Occipital lobe (tissue), 2 donors: ENCODE results near the gene SULF2. TPM values are rescaled to one million over a fixed set of nuclear protein-coding genes. Genes with fewer than 3 reads are reported as not detected.
A peak's percentile ranks its signal among the peaks of the same experiment; 100 is the strongest.

Source experiments
- DNase-seq: peaks from one replicate; lab custom pipeline; 2025; lab: John Stamatoyannopoulos, UW
- total RNA-seq: library from RNA; depleted of rRNA; stranded (reverse); fragments of >200 nt; gene quantifications from one replicate; pipeline ENCODE4 v1.2.3, GENCODE V29; 2014

Gene SULF2
- total RNA-seq, 1 donor from 2014 or later: 9.4 TPM

GRCh38 chr20:47762699-47763268 is 22.5 kb downstream of the SULF2 start:
- DNase-seq: no peak

- no peak for DNase-seq
These were observed 23.7 kb downstream of the SULF2 start for GRCh38 chr20:47761482-47762047.

- no peak for DNase-seq
These were observed 24.4 kb downstream of the SULF2 start for GRCh38 chr20:47760686-47761481.

- DNase-seq: no peak
These were observed 26.5 kb downstream of the SULF2 start for GRCh38 chr20:47758517-47759450.

DNA sequence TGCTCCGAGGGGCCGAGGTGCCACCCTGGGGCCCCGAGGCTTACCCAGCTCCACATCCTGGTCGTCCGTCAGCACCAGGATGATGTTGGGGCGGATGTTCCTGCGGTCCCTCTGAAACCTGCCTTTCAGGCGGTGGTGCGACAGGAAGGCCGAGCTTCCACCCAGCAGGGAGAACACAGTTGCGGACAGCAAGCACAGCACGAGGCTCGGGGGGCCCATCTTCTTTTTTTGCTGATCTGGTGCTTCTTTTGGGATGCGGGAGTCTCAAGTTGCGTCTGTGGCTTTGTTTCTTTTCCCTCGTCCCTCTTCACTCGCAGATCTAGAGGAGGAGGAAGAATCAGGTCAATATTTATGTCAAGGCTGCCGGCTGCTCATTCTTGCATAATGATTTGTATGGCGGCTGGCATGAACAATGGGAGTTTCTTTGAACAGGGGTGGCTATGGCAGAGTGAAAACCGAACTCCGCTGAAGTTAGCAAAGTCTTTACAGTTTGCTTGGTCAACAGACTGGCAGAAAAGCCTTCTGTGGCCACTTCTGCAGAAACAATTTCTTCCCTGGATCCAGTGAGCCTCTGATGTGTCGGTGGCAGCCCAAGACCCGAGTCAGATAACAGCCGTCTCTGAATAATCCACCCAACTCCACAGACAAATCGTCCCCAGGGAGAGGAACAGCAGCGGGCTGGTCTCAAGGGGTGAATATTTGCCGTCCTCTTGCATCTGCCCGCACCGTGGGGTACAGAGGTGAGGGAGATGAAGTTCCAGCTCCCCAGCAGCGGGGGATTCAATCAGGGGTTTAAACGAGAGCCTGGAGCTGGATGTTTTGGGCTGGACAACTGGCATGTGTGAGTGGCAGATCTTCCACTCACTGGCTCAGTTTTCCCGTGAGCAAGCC is 27.9 kb downstream of the SULF2 start:
- no peak for DNase-seq

- DNase-seq: no peak
These were observed 30.2 kb downstream of the SULF2 start for GRCh38 chr20:47754946-47755652.

GRCh38 chr20:47754388-47754715 is 30.9 kb downstream of the SULF2 start:
- no peak for DNase-seq

DNA sequence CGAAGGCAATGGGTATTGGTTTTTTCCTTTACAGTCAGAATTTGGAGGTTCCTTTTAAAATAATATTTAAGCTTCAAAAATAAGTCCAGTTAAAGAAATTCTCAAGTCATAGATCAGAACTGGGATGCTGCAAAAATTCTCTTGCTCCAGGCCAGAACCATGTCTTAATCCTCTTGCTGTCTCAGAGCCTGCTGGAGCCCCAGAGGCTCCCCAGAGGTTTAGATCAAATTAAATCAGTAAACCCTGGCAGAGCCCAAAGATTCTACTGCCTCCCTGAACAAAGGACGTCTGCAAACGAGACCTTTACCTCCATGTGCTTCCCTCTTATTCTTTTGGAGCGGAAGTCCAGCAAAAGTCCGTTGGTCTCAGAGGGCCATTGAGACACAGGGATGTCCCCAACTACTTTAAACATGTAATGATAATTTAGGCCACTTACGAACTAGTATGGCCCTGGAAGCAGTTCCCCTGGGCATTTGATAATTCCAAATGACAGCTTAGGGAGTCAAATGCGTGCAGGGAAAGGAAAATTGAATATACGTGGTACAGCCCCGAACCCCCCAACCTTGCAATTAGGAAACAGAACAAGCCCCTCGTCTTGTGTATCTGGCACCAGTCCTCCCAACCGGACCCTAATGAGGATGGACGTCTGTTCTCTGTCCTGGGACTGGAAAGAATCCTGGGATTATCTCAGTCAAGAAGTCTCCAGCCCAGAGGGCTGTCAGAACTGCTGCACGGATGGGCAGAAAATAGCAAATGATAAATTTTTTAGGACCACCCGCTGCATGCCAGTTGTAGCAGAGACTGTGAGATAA is 31.5 kb downstream of the SULF2 start:
- no peak for DNase-seq

- DNase-seq: no peak
These were observed 33.8 kb downstream of the SULF2 start for GRCh38 chr20:47751449-47751848.

- DNase-seq: no peak
These were observed 35.9 kb downstream of the SULF2 start for GRCh38 chr20:47749339-47749738.

- DNase-seq: no peak
These were observed 36.5 kb downstream of the SULF2 start for GRCh38 chr20:47748823-47749222.

DNA sequence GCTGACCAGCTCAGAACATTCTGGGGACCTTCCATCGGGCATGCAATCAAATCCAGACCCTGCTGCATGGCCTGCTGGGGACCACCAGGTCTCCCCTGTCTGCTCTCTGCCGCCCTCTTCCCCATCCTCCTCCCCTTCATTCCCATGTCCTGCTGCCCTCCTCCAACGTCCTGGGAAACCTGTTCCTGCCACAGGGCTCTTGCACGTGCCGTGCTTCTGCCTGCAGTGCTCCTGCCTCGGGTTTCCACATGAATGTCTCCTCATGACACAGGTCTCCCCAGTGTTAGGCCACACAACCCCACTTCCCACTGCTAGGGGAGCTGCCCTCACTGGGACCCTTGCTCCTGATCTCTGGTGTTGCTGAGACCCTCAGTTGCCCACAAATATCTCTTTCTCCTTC is 37.2 kb downstream of the SULF2 start:
- no peak for DNase-seq

DNA sequence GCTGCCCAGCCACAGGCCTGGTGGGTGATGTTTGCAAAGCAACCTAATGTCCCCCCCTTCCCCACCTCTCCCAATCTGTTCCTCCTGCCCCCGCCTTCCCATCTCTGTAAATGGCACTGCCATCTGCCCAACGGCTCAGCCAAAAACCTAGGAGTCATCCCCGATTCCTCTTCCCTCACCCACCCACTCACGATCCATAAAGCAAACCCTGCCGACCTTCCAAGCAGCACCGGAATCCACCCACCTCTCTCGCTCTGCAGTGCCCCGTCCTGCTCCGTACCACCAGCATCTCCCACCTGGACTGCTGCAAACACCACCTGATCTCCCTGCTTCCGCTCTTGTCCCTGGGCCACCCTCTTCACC is 37.6 kb downstream of the SULF2 start:
- DNase-seq: peak; percentile 3

DNA sequence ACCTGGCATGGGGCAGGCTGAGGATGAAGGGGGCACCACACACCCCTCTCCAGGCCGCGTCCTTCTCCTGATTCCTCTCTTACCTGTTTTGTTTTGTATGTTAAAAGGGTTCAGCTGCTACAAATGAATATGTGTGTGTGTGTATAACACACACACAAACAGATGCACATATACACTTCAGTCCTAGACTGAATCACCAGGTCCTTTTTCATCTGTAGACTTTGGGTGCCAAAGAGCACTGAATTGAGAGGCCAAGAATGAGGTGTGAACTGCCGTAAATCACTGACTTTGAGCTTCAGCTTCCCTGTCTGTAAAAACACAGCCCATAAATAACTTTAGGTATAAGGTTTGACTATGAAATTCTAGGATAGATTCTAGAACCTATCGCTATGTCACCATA is 40.5 kb downstream of the SULF2 start:
- no peak for DNase-seq

DNA sequence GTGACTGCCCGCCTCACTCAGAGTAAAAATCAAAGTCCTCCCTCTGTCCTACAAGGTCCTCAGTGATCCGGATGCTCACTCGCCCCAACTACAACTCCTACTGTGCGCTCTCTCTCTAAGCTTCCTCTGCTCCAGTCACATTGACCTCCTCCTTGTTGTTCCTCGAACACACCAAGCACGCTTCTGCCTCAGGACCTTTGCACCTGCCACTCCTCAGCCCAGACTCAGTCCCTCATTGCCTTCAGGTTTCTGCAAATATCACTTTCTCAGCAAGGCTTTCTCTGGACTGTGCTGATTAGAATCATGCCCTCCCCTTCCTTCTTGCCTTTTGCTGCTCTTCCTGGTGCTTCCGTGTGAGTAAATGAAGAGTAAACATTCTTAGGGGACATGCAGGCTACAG is 41.6 kb downstream of the SULF2 start:
- DNase-seq: no peak

- DNase-seq: no peak
These were observed 43.3 kb downstream of the SULF2 start for GRCh38 chr20:47741669-47742608.

- no peak for DNase-seq
These were observed 44.5 kb downstream of the SULF2 start for GRCh38 chr20:47740862-47741184.

- DNase-seq: no peak
These were observed 45.0 kb downstream of the SULF2 start for GRCh38 chr20:47740121-47740861.
